ENCODE data around the gene KPNB1.

The KPNB1 gene

DNA sequence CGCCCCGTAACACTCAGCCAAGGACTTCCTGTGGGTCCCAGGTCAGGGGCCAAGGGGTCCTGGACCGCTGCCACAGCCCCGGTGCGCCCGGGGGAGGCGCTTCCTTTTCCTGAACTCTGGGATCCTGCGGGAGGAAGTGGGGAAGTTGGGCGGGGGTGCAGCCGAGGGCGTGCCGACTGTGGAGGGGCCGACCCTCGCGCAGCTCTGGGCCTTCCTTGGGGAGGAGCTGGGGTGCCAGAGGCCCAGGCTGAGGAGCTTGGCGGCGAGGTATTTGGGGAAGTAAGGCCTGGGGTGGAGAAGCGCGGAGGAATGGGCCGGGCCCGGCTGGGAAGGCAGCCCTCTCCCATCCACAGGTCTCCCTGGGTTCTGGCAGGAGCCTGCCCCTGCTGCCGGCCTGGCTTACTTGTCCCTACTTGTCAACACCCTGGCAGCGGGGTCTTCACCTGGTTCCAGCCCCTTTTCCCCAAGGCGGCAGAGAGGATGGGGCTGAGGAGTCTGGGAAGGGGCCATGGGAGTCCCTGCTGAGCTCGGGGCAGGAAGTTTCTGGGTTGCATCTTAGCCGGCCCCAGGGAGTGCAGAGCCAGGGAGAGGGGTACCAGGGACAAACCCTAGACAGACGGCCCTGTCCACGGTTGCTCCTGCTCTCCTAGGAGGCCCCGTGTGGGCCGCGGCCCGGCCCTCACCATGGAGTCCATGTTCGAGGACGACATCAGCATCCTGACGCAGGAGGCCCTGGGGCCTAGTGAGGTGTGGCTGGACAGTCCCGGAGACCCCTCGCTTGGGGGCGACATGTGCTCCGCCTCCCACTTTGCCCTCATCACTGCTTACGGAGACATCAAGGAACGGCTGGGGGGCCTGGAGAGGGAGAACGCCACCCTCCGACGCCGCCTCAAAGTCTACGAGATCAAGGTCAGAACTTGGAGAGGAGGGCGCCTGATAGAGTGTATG, 46.0 kb downstream of the KPNB1 start:
- H3K9me3 ChIP-seq (ENCODE audit: control extremely low read depth in 1 of 5, control insufficient read depth in 4 of 5, insufficient read depth in 2 of 5, low read depth in 1 of 5, low read length in 4 of 5), result no peaks in the 10 kb centered on the region
- H3K27ac ChIP-seq (ENCODE audit: insufficient read depth in 1 of 2, low read depth in 1 of 2, low read length in 2 of 2, poor library complexity in 1 of 2, severe bottlenecking in 2 of 2), result peak overlapping the region in 1 of 2 experiments; percentile 60
- CTCF ChIA-PET, result interaction anchor here (1.0 to 8.7 kb wide), 5 partner anchors 19 to 47 kb away, joined by 3 to 118 read pairs (median 7); no protein-coding TSS in a partner anchor

GRCh38 chr17:47696717-47697642, 47.3 kb downstream of the KPNB1 start:
- POLR2A ChIA-PET, result interaction anchor here (0.5 to 0.6 kb wide), 2 partner anchors 12 to 53 kb away, joined by 3 read pairs; no protein-coding TSS in a partner anchor
- CTCF ChIA-PET, result interaction anchor here (1.0 to 8.7 kb wide), 8 partner anchors 9 to 46 kb away, joined by 3 to 118 read pairs (median 12); partner anchors contain the start of gene TBX21
- peaks cover 0 to 13% (median 4%) of the 10 kb centered on the region in 4 experiments for H3K36me3 ChIP-seq (ENCODE audit: control insufficient read depth in 4 of 4, insufficient read depth in 4 of 4, low read length in 3 of 4)
- no peaks in the 10 kb centered on the region for H3K9me3 ChIP-seq (ENCODE audit: control extremely low read depth in 1 of 5, control insufficient read depth in 4 of 5, insufficient read depth in 2 of 5, low read depth in 1 of 5, low read length in 4 of 5)
- H3K4me3 ChIP-seq (ENCODE audit: control insufficient read depth in 1 of 7, extremely low read depth in 1 of 7, insufficient read depth in 4 of 7, low read depth in 2 of 7, low read length in 6 of 7), result no peak overlapping the region
- no peaks in the 10 kb centered on the region for H3K27me3 ChIP-seq (replicated peaks in 2 of 5; ENCODE audit: control insufficient read depth in 4 of 5, insufficient read depth in 5 of 5, low read length in 4 of 5)
- DNase-seq, result no peak
- H3K4me1 ChIP-seq (ENCODE audit: control extremely low read depth in 1 of 4, control insufficient read depth in 4 of 4, insufficient read depth in 4 of 4, low read length in 3 of 4), result peaks cover 8 to 51% (median 43%) of the 10 kb centered on the region in 4 experiments
- H3K27ac ChIP-seq (ENCODE audit: insufficient read depth in 1 of 2, low read depth in 1 of 2, low read length in 2 of 2, poor library complexity in 1 of 2, severe bottlenecking in 2 of 2), result no peak overlapping the region
- 98% methylated on average over 8 of the region's 11 CpGs for WGBS (ENCODE audit: insufficient coverage)

More for the DNA sequence above, 46.0 kb downstream of the KPNB1 start:
- Histone ChIP-seq H3K4me3 (ENCODE audit: control insufficient read depth in 1 of 7, extremely low read depth in 1 of 7, insufficient read depth in 4 of 7, low read depth in 2 of 7, low read length in 6 of 7) (peak overlapping the region in 6 of 7 experiments; percentile 20 to 82 (median 68)), H3K4me1 (ENCODE audit: control extremely low read depth in 1 of 4, control insufficient read depth in 4 of 4, insufficient read depth in 4 of 4, low read length in 3 of 4) (peaks cover 8 to 47% (median 39%) of the 10 kb centered on the region in 4 experiments), H3K36me3 (ENCODE audit: control insufficient read depth in 4 of 4, insufficient read depth in 4 of 4, low read length in 3 of 4) (peaks cover 0 to 13% (median 2%) of the 10 kb centered on the region in 4 experiments), H3K27me3 (replicated peaks in 2 of 5; ENCODE audit: control insufficient read depth in 4 of 5, insufficient read depth in 5 of 5, low read length in 4 of 5) (no peaks in the 10 kb centered on the region)
- 44% methylated on average over 34 of the region's 47 CpGs for WGBS (ENCODE audit: insufficient coverage)
- POLR2A ChIA-PET, result interaction anchor here (0.6 to 1.5 kb wide), 3 partner anchors 8 to 463 kb away, joined by 3 to 5 read pairs (median 4); partner anchors contain the start of gene TBX21
- DNase-seq, result peak in 2 of 3 donors; percentile 66 to 72

- no peaks in the 10 kb centered on the region for H3K27me3 ChIP-seq (replicated peaks in 2 of 5; ENCODE audit: control insufficient read depth in 4 of 5, insufficient read depth in 5 of 5, low read length in 4 of 5)
- WGBS (ENCODE audit: insufficient coverage), result 63% methylated on average over 5 of the region's 9 CpGs
- H3K36me3 ChIP-seq (ENCODE audit: control insufficient read depth in 4 of 4, insufficient read depth in 4 of 4, low read length in 3 of 4), result peaks cover 0 to 13% (median 4%) of the 10 kb centered on the region in 4 experiments
- POLR2A ChIA-PET, result interaction anchor here (0.5 to 1.6 kb wide), 2 partner anchors 12 to 20 kb away, joined by 3 to 4 read pairs; no protein-coding TSS in a partner anchor
- no peak overlapping the region for H3K4me3 ChIP-seq (ENCODE audit: control insufficient read depth in 1 of 7, extremely low read depth in 1 of 7, insufficient read depth in 4 of 7, low read depth in 2 of 7, low read length in 6 of 7)
- DNase-seq, result no peak
- peaks cover 3 to 51% (median 42%) of the 10 kb centered on the region in 4 experiments for H3K4me1 ChIP-seq (ENCODE audit: control extremely low read depth in 1 of 4, control insufficient read depth in 4 of 4, insufficient read depth in 4 of 4, low read length in 3 of 4)
- H3K9me3 ChIP-seq (ENCODE audit: control extremely low read depth in 1 of 5, control insufficient read depth in 4 of 5, insufficient read depth in 2 of 5, low read depth in 1 of 5, low read length in 4 of 5), result no peaks in the 10 kb centered on the region
- CTCF ChIA-PET, result interaction anchor here (0.8 to 8.7 kb wide), 12 partner anchors 8 to 193 kb away, joined by 3 to 118 read pairs (median 6); partner anchors contain the start of gene TBX21
- H3K27ac ChIP-seq (ENCODE audit: insufficient read depth in 1 of 2, low read depth in 1 of 2, low read length in 2 of 2, poor library complexity in 1 of 2, severe bottlenecking in 2 of 2), result no peak overlapping the region
These were observed 48.4 kb downstream of the KPNB1 start for GRCh38 chr17:47697906-47698711.

DNA sequence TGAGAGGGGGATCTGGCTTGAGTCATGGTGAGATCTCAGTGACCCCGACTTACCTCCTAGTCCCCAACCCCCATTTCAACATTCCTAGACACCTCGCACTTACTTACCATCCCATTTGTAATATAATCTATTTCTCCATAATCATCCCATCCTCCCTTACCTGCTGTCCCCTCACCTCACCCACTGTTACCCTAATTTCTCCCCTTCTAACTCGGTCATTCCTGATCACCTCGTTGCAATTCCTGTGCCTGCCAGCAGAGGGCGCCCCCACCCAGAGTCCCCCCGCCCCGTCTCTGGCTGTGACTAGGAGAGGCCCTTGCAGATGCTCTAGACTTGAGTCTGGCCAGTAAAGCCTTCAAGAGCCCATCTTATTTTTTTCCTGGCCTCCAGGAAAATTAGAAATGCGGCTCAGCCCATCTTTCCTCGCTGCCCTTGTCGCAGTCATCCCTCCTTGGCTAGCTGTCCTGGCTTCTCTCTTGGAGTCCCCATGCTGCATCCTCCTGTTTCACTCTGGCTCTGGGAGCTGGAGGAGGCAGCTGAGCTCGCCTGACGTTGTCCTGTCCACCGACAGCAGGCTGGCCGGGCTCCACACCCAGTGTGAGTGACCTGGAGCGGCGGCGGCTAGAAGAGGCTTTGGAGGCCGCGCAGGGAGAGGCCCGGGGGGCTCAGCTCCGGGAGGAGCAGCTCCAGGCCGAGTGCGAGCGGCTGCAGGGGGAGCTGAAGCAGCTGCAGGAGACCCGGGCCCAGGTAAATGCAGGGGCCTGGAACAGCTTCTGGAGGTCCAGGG, 49.2 kb downstream of the KPNB1 start:
- WGBS (ENCODE audit: insufficient coverage), result 72% methylated on average over 24 of the region's 25 CpGs
- H3K36me3 ChIP-seq (ENCODE audit: control insufficient read depth in 4 of 4, insufficient read depth in 4 of 4, low read length in 3 of 4), result peaks cover 0 to 13% (median 4%) of the 10 kb centered on the region in 4 experiments
- ChIA-PET POLR2A (interaction anchor here (0.5 to 1.6 kb wide), 2 partner anchors 11 to 19 kb away, joined by 3 to 4 read pairs; no protein-coding TSS in a partner anchor), CTCF (interaction anchor here (0.7 to 8.7 kb wide), 15 partner anchors 9 to 103 kb away, joined by 3 to 118 read pairs (median 4); partner anchors contain the start of gene TBX21)
- H3K4me1 ChIP-seq (ENCODE audit: control extremely low read depth in 1 of 4, control insufficient read depth in 4 of 4, insufficient read depth in 4 of 4, low read length in 3 of 4), result peaks cover 5 to 54% (median 45%) of the 10 kb centered on the region in 4 experiments
- peak in 2 of 3 donors; percentile 62 to 70 for DNase-seq
- H3K9me3 ChIP-seq (ENCODE audit: control extremely low read depth in 1 of 5, control insufficient read depth in 4 of 5, insufficient read depth in 2 of 5, low read depth in 1 of 5, low read length in 4 of 5), result no peaks in the 10 kb centered on the region
- H3K4me3 ChIP-seq (ENCODE audit: control insufficient read depth in 1 of 7, extremely low read depth in 1 of 7, insufficient read depth in 4 of 7, low read depth in 2 of 7, low read length in 6 of 7), result no peak overlapping the region
- no peak overlapping the region for H3K27ac ChIP-seq (ENCODE audit: insufficient read depth in 1 of 2, low read depth in 1 of 2, low read length in 2 of 2, poor library complexity in 1 of 2, severe bottlenecking in 2 of 2)
- H3K27me3 ChIP-seq (replicated peaks in 2 of 5; ENCODE audit: control insufficient read depth in 4 of 5, insufficient read depth in 5 of 5, low read length in 4 of 5), result no peaks in the 10 kb centered on the region

DNA sequence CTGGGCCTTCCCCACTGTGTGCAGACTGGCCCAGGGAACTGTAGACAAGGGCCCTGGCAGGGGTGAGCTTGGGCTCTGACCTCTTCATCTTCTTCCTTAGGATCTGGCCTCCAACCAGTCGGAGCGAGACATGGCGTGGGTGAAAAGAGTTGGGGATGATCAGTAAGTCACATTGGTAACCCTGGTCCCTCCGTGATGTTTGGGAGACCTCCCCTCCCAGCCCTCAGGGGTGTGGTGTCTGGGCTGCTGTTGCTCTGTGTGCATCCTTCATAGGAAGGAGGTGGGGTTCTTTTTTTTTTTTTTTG, 49.8 kb downstream of the KPNB1 start:
- Histone ChIP-seq H3K27me3 (replicated peaks in 2 of 5; ENCODE audit: control insufficient read depth in 4 of 5, insufficient read depth in 5 of 5, low read length in 4 of 5) (no peaks in the 10 kb centered on the region), H3K36me3 (ENCODE audit: control insufficient read depth in 4 of 4, insufficient read depth in 4 of 4, low read length in 3 of 4) (peaks cover 0 to 13% (median 4%) of the 10 kb centered on the region in 4 experiments), H3K9me3 (ENCODE audit: control extremely low read depth in 1 of 5, control insufficient read depth in 4 of 5, insufficient read depth in 2 of 5, low read depth in 1 of 5, low read length in 4 of 5) (no peaks in the 10 kb centered on the region), H3K27ac (ENCODE audit: insufficient read depth in 1 of 2, low read depth in 1 of 2, low read length in 2 of 2, poor library complexity in 1 of 2, severe bottlenecking in 2 of 2) (no peak overlapping the region), H3K4me1 (ENCODE audit: control extremely low read depth in 1 of 4, control insufficient read depth in 4 of 4, insufficient read depth in 4 of 4, low read length in 3 of 4) (peaks cover 5 to 59% (median 50%) of the 10 kb centered on the region in 4 experiments), H3K4me3 (ENCODE audit: control insufficient read depth in 1 of 7, extremely low read depth in 1 of 7, insufficient read depth in 4 of 7, low read depth in 2 of 7, low read length in 6 of 7) (no peak overlapping the region)
- POLR2A ChIA-PET, result interaction anchor here (1.6 kb wide), 1 partner anchor 19 kb away, joined by 4 read pairs; no protein-coding TSS in a partner anchor
- WGBS (ENCODE audit: insufficient coverage), result 100% methylated on average over 4 of the region's 4 CpGs
- DNase-seq, result no peak
- CTCF ChIA-PET, result interaction anchor here (0.7 to 8.7 kb wide), 12 partner anchors 8 to 102 kb away, joined by 3 to 118 read pairs (median 4); partner anchors contain the start of gene TBX21

Measured in common myeloid progenitor, CD34-positive (primary cell).